Uterus (tissue), 2 donors: ENCODE results near the gene FAR2.

Experiments
- POLR2A ChIP-seq, 2 donors: fragments of 450-650 bp; IDR thresholded peaks; one replicate each; pipeline ENCODE4 v1.6.1; 2016; ENCODE audit warnings: antibody characterized with exemption in 2 of 2, mild to moderate bottlenecking in 1 of 2, moderate library complexity in 1 of 2
- TF ChIP-seq, protein P1 (sequence below), 4 experiments: fragments of 200-600 bp in 2 of 4; fragments of 450-650 bp in 2 of 4; sonication (generic) in 2 of 4; IDR thresholded peaks; one replicate each; pipeline ENCODE4 v1.5.1; 2016 to 2019; ENCODE audit warnings: antibody characterized with exemption in 4 of 4, mild to moderate bottlenecking in 2 of 4, moderate library complexity in 1 of 4

DNA sequence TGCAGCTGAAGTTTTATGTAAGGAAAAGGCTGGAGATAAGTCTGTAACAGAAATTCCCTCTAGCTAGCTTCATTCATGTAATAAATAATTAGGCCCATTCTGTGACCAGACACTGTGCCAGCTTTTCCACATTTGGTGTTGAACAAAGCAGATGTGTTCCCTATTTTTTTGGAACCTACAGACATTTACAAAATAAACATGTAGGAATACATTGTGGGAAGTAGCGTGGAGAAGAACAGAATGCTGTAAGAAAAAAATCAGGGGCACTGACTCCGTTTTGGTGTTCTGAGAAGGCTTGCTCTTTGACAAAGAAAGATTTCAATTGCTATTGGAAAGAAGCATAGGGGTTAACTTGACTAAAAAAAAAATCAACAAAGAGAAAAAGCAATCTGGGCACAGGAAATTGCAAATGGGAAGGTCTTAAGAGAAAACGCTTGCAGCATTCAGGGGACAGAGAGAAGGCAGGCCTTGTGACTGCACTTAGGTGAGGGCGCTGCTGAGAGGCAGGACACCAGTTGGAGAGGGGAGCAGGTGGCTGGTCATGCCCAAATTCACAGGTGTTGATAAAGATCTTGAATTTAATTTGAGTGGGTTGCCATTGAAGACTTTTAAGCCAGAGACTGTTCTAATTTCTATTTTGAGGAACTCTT, 4.0 kb downstream of the FAR2 start:
- TF ChIP-seq, protein P1, sequence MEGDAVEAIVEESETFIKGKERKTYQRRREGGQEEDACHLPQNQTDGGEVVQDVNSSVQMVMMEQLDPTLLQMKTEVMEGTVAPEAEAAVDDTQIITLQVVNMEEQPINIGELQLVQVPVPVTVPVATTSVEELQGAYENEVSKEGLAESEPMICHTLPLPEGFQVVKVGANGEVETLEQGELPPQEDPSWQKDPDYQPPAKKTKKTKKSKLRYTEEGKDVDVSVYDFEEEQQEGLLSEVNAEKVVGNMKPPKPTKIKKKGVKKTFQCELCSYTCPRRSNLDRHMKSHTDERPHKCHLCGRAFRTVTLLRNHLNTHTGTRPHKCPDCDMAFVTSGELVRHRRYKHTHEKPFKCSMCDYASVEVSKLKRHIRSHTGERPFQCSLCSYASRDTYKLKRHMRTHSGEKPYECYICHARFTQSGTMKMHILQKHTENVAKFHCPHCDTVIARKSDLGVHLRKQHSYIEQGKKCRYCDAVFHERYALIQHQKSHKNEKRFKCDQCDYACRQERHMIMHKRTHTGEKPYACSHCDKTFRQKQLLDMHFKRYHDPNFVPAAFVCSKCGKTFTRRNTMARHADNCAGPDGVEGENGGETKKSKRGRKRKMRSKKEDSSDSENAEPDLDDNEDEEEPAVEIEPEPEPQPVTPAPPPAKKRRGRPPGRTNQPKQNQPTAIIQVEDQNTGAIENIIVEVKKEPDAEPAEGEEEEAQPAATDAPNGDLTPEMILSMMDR (IDR thresholded peaks at IDR 0.05): no peak
- TF ChIP-seq POLR2A (IDR thresholded peaks at IDR 0.05): no peak
